ENCODE data around the gene SLC28A2. TPM values are rescaled to one million over a fixed set of nuclear protein-coding genes. Genes with fewer than 3 reads are reported as not detected.
"Not testable (repeated sequence)": the region's sequence is repeated elsewhere in the genome, so short reads cannot be mapped to it uniquely, and the experiment has no call there.

Gene SLC28A2
- total RNA-seq, 4 donors from 2014 or later, result not detected

GRCh38 chr15:45242289-45242688 lies 9.7 kb upstream of the SLC28A2 start:
- Histone ChIP-seq H3K4me3 (no peak overlapping the region), H3K9me3 (peaks cover 0 to 69% (median 19%) of the 10 kb centered on the region in 4 donors), H3K27ac (no peak overlapping the region), H3K36me3 (no peaks in the 10 kb centered on the region), H3K4me1 (no peaks in the 10 kb centered on the region), H3K27me3 (no peaks in the 10 kb centered on the region)
- WGBS, 2 donors, result 74 to 79% methylated on average over 9 of the region's 9 CpGs
- no peak for DNase-seq (ENCODE audit: low spot score in 2 of 2)
- TF ChIP-seq CTCF (IDR thresholded peaks at IDR 0.05), result no peak
- no peak for TF ChIP-seq POLR2A (IDR thresholded peaks at IDR 0.05)
- TF ChIP-seq EP300 (IDR thresholded peaks at IDR 0.05), result no peak

GRCh38 chr15:45249125-45249780 lies 2.8 kb upstream of the SLC28A2 start:
- no peaks in the 10 kb centered on the region for H3K4me1 ChIP-seq
- H3K9me3 ChIP-seq, result peaks cover 0 to 14% (median 5%) of the 10 kb centered on the region in 4 donors
- 96 to 97% methylated on average over 4 of the region's 4 CpGs for WGBS, 2 donors
- no peak overlapping the region for H3K27ac ChIP-seq
- peaks cover 0 to 5% (median 0%) of the 10 kb centered on the region in 3 donors for H3K36me3 ChIP-seq
- TF ChIP-seq EP300 (IDR thresholded peaks at IDR 0.05), result no peak
- TF ChIP-seq POLR2A (IDR thresholded peaks at IDR 0.05), result no peak
- no peak for TF ChIP-seq CTCF (IDR thresholded peaks at IDR 0.05)
- H3K4me3 ChIP-seq, result no peak overlapping the region
- H3K27me3 ChIP-seq, result no peaks in the 10 kb centered on the region
- no peak for DNase-seq (ENCODE audit: low spot score in 2 of 2)

- H3K4me3 ChIP-seq, result no peak overlapping the region
- WGBS, 2 donors, result 70 to 80% methylated on average over 2 of the region's 2 CpGs
- H3K36me3 ChIP-seq, result peaks cover 0 to 5% (median 0%) of the 10 kb centered on the region in 3 donors
- no peak overlapping the region for H3K27ac ChIP-seq
- TF ChIP-seq CTCF (IDR thresholded peaks at IDR 0.05) (no peak), EP300 (IDR thresholded peaks at IDR 0.05) (no peak), POLR2A (IDR thresholded peaks at IDR 0.05) (no peak)
- DNase-seq (ENCODE audit: low spot score in 2 of 2), result no peak
- no peaks in the 10 kb centered on the region for H3K4me1 ChIP-seq
- H3K27me3 ChIP-seq, result no peaks in the 10 kb centered on the region
- H3K9me3 ChIP-seq, result no peaks in the 10 kb centered on the region
These were observed 1.3 kb downstream of the SLC28A2 start for GRCh38 chr15:45253330-45253729.

- no peak for TF ChIP-seq CTCF (IDR thresholded peaks at IDR 0.05)
- H3K36me3 ChIP-seq, result peaks cover 0 to 5% (median 0%) of the 10 kb centered on the region in 3 donors
- WGBS, 2 donors, result 97 to 100% methylated on average over 1 of the region's 1 CpG
These were observed 2.4 kb downstream of the SLC28A2 start for GRCh38 chr15:45254405-45254804.

GRCh38 chr15:45254824-45255223 lies 2.8 kb downstream of the SLC28A2 start:
- not testable (repeated sequence) for H3K27ac ChIP-seq; DNase-seq (ENCODE audit: low spot score in 2 of 2); H3K4me1 ChIP-seq; H3K36me3 ChIP-seq; H3K27me3 ChIP-seq; H3K9me3 ChIP-seq; H3K4me3 ChIP-seq
- 64 to 67% methylated on average over 6 of the region's 6 CpGs for WGBS, 2 donors

More at GRCh38 chr15:45254405-45254804, 2.4 kb downstream of the SLC28A2 start:
- Histone ChIP-seq H3K4me1 (no peaks in the 10 kb centered on the region), H3K4me3 (no peak overlapping the region), H3K27me3 (no peaks in the 10 kb centered on the region), H3K27ac (no peak overlapping the region), H3K9me3 (no peaks in the 10 kb centered on the region)
- no peak for DNase-seq (ENCODE audit: low spot score in 2 of 2)
